NCI-H524 (cell line): Measurements from ENCODE around the gene RGMB.

Experiments
- DNase-seq, 2 experiments: peaks; one replicate each; lab custom pipeline; 2025; lab: John Stamatoyannopoulos, UW

Gene RGMB

GRCh38 chr5:98827588-98828284 lies 54.3 kb downstream of the RGMB start:
- no peak for DNase-seq

GRCh38 chr5:98836175-98836574 lies 62.7 kb downstream of the RGMB start:
- no peak for DNase-seq

- DNase-seq = no peak
Measured at GRCh38 chr5:98839469-98840383, 66.3 kb downstream of the RGMB start.

- no peak for DNase-seq
Measured at GRCh38 chr5:98840946-98841345, 67.5 kb downstream of the RGMB start.

GRCh38 chr5:98843481-98843880 lies 70.0 kb downstream of the RGMB start:
- no peak for DNase-seq

GRCh38 chr5:98844865-98845264 lies 71.4 kb downstream of the RGMB start:
- DNase-seq = no peak

GRCh38 chr5:98845878-98846277 lies 72.4 kb downstream of the RGMB start:
- DNase-seq = no peak
